OCI-LY1 (cell line): ENCODE data around the gene EHD1.

Source experiments
- H2AFZ ChIP-seq: fragments of 200-600 bp; sonication (generic), shearing (Covaris generic); 2 replicates; pipeline ENCODE4 v1.6.0; 2014; ENCODE audit warnings: antibody characterized with exemption, mild to moderate bottlenecking, low read length
- H3F3A ChIP-seq: fragments of 200-600 bp; sonication (generic), shearing (Covaris generic); 2 replicates; pipeline ENCODE4 v1.6.0; 2014; ENCODE audit warnings: mild to moderate bottlenecking, antibody characterized with exemption, low read length, moderate library complexity; ENCODE audit not compliant: insufficient read depth
- H3K27ac ChIP-seq: fragments of 200-600 bp; sonication (generic); 2 replicates; pipeline ENCODE4 v1.5.1; 2014; ENCODE audit warnings: low read length, mixed run types, mild to moderate bottlenecking, low read depth; ENCODE audit not compliant: poor library complexity, severe bottlenecking
- H3K27me3 ChIP-seq: fragments of 200-600 bp; sonication (generic); 2 replicates; pipeline ENCODE4 v1.6.0; 2014; ENCODE audit warnings: antibody characterized with exemption, mild to moderate bottlenecking, low read length, moderate library complexity; ENCODE audit not compliant: insufficient read depth
- H3K36me3 ChIP-seq: fragments of 200-600 bp; sonication (generic); 2 replicates; pipeline ENCODE4 v1.6.1; 2014; ENCODE audit warnings: mild to moderate bottlenecking, antibody characterized with exemption, low read length, moderate library complexity, mixed read lengths; ENCODE audit not compliant: insufficient read depth
- H3K4me1 ChIP-seq: fragments of 200-600 bp; sonication (generic); 2 replicates; pipeline ENCODE4 v1.5.1; 2014; ENCODE audit warnings: mild to moderate bottlenecking, low read length, moderate library complexity; ENCODE audit not compliant: insufficient read depth, severe bottlenecking
- H3K4me2 ChIP-seq: fragments of 200-600 bp; sonication (generic), shearing (Covaris generic); 2 replicates; pipeline ENCODE4 v1.6.1; 2014; ENCODE audit warnings: low read length
- H3K4me3 ChIP-seq: fragments of 200-600 bp; sonication (generic); 2 replicates; pipeline ENCODE4 v1.5.1; 2014; ENCODE audit warnings: low read length, low read depth, mild to moderate bottlenecking, mixed read lengths; ENCODE audit not compliant: poor library complexity, severe bottlenecking
- H3K79me2 ChIP-seq: fragments of 200-600 bp; shearing (Covaris generic); 2 replicates; pipeline ENCODE4 v1.6.1; 2016; ENCODE audit warnings: mixed run types, low read length, mixed read lengths; ENCODE audit not compliant: insufficient read depth
- H3K9ac ChIP-seq: fragments of 200-600 bp; sonication (generic), shearing (Covaris generic); 2 replicates; pipeline ENCODE4 v1.6.1; 2014; ENCODE audit warnings: mild to moderate bottlenecking, low read length, mixed read lengths
- H3K9me2 ChIP-seq: fragments of 200-600 bp; sonication (generic), shearing (Covaris generic); 2 replicates; pipeline ENCODE4 v1.6.1; 2014; ENCODE audit warnings: low read depth, mild to moderate bottlenecking, low read length, mixed read lengths
- H3K9me3 ChIP-seq: fragments of 200-600 bp; shearing (Covaris generic); 2 replicates; pipeline ENCODE4 v1.6.1; 2014; ENCODE audit warnings: low read length, mixed read lengths
- H4K20me1 ChIP-seq: fragments of 200-600 bp; sonication (generic), shearing (Covaris generic); 2 replicates; pipeline ENCODE4 v1.6.0; 2016; ENCODE audit warnings: mild to moderate bottlenecking, low read length; ENCODE audit not compliant: insufficient read depth
- EZH2 ChIP-seq: fragments of 200-600 bp; sonication (generic), shearing (Covaris generic); IDR thresholded peaks from 2 replicates; pipeline ENCODE4 v1.8.0; 2017; ENCODE audit warnings: borderline replicate concordance, mixed run types, mild to moderate bottlenecking, antibody characterized with exemption, low read length, moderate library complexity, mixed read lengths
- TF ChIP-seq, protein P1 (sequence below): fragments of 200-600 bp; sonication (generic), shearing (Covaris generic); IDR thresholded peaks from 2 replicates; pipeline ENCODE4 v1.5.1; 2017; ENCODE audit warnings: mild to moderate bottlenecking, antibody characterized with exemption, low read length, moderate library complexity, mixed read lengths

EHD1 gene

DNA sequence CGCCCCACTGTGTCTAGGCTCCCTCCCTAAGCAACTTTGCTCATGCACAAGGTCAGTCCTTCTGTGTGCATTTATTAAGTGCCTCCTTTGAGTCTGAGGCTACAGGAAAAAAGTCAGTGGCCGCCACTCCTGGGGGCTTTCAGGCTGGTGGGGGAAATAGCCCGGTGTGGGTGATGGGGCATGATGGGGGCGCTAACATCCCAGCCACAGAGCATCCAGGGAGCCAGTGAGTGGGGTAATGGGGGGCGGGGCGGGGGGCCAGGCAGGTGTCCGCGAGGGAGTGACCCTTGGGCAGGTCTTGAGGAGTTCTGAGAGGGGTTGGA lies 9.9 kb upstream of the EHD1 start:
- TF ChIP-seq, protein P1, sequence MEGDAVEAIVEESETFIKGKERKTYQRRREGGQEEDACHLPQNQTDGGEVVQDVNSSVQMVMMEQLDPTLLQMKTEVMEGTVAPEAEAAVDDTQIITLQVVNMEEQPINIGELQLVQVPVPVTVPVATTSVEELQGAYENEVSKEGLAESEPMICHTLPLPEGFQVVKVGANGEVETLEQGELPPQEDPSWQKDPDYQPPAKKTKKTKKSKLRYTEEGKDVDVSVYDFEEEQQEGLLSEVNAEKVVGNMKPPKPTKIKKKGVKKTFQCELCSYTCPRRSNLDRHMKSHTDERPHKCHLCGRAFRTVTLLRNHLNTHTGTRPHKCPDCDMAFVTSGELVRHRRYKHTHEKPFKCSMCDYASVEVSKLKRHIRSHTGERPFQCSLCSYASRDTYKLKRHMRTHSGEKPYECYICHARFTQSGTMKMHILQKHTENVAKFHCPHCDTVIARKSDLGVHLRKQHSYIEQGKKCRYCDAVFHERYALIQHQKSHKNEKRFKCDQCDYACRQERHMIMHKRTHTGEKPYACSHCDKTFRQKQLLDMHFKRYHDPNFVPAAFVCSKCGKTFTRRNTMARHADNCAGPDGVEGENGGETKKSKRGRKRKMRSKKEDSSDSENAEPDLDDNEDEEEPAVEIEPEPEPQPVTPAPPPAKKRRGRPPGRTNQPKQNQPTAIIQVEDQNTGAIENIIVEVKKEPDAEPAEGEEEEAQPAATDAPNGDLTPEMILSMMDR, result no peak
- no peak for TF ChIP-seq EZH2

DNA sequence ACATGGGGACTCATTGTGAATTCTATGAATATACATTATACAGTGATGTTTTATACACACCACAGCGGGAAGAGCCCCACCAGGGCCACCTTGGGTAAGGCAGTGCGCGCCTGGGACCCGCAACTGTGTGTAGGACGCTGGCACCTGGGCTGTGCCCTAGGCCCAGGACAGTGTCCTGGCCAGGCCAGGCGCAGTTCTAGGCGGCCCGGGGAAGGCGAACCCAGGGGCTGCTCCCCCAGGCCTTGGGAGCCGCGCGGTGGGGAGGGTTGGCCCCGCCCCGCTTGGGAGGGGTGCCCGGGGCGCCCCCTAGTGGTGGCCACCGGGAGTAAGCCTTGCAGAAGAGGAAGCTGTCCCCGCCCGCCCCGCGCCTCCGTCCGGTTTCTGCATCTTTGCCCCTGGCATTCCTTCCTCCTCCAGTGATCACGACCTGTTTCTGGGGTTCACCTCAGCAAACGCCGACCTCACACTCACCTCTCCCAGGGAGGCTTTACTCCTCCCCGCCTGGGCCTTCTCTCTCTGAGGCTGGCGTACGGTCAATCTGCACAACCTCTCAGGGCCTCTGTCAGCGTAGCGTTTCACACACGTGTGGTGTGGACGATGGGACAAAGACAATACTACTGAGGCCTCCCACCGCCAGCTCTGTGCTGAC lies 9.5 kb upstream of the EHD1 start:
- Histone ChIP-seq H4K20me1 (no peaks in the 10 kb centered on the region), H2AFZ (peak overlapping the region; percentile 42; the same call in 1 of the 2 replicates), H3K27ac (peak overlapping the region; percentile 80), H3F3A (no peaks in the 10 kb centered on the region), H3K4me1 (peaks cover 55% of the 10 kb centered on the region), H3K79me2 (no peaks in the 10 kb centered on the region), H3K9me3 (no peaks in the 10 kb centered on the region), H3K9ac (peak overlapping the region; percentile 66), H3K36me3 (no peaks in the 10 kb centered on the region), H3K9me2 (no peaks in the 10 kb centered on the region), H3K4me2 (peak overlapping the region; percentile 76), H3K4me3 (peak overlapping the region; percentile 52), H3K27me3 (no peaks in the 10 kb centered on the region)
- TF ChIP-seq, protein P1, result peak; percentile 88
- TF ChIP-seq EZH2, result no peak

More for the DNA sequence above, 9.9 kb upstream of the EHD1 start:
- peak overlapping the region; percentile 80 for H3K27ac ChIP-seq
- no peaks in the 10 kb centered on the region for H3F3A ChIP-seq
- H3K79me2 ChIP-seq, result no peaks in the 10 kb centered on the region
- peaks cover 54% of the 10 kb centered on the region for H3K4me1 ChIP-seq
- H3K36me3 ChIP-seq, result no peaks in the 10 kb centered on the region
- peak overlapping the region; percentile 66 for H3K9ac ChIP-seq
- H4K20me1 ChIP-seq, result no peaks in the 10 kb centered on the region
- peak overlapping the region; percentile 52 for H3K4me3 ChIP-seq
- no peaks in the 10 kb centered on the region for H3K27me3 ChIP-seq
- no peaks in the 10 kb centered on the region for H3K9me2 ChIP-seq
- H3K9me3 ChIP-seq, result no peaks in the 10 kb centered on the region
- 0 out of 2 replicates have a peak overlapping the region, but pooled peaks have one; percentile 36 for H2AFZ ChIP-seq
- H3K4me2 ChIP-seq, result peak overlapping the region; percentile 76

DNA sequence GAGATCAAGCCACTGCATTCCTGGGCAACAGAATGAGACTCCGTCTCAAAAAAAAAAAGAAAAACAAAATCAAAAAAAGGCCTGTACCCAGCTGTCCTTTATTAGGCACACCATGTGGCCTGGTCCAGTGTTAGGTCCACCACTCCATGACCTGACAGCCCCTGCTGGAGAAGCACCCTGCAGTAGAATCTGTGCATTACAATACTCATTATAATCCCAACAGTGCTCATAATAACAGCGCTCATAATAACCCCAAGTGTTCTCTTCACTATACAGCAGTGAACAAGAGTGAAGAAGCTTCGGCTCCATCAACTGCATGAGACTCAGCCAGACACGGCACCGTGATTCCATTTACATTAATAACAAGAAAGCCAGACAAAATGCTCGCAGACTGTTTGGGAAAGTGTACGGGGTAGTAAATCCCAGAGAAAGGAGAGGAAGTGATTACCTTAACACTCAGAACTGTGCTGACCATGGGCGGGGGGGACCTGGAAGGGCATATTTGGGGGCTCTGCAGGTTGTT lies 8.9 kb upstream of the EHD1 start:
- Histone ChIP-seq H3K9me2 (no peaks in the 10 kb centered on the region), H3K9me3 (no peaks in the 10 kb centered on the region), H3K4me3 (peak overlapping the region; percentile 52), H4K20me1 (no peaks in the 10 kb centered on the region), H2AFZ (peak overlapping the region; percentile 42; the same call in 1 of the 2 replicates), H3F3A (no peaks in the 10 kb centered on the region), H3K4me1 (peaks cover 58% of the 10 kb centered on the region), H3K36me3 (no peaks in the 10 kb centered on the region), H3K27me3 (no peaks in the 10 kb centered on the region), H3K9ac (peak overlapping the region; percentile 66), H3K4me2 (peak overlapping the region; percentile 76), H3K79me2 (no peaks in the 10 kb centered on the region), H3K27ac (peak overlapping the region; percentile 80)
- TF ChIP-seq, protein P1, result no peak
